IMR-90 (cell line): ENCODE results near the gene RNF182. TPM values are rescaled to one million over a fixed set of nuclear protein-coding genes. Genes with fewer than 3 reads are reported as not detected.

Experiments
- ATAC-seq: fragments of 200-7000 bp; cut with Tn5 transposase; 2 replicates; pipeline ENCODE4 v1.9.1; 2020; ENCODE audit warnings: low read depth, mild to moderate bottlenecking, moderate library complexity
- BruUV-seq: library from RNA; stranded (reverse); fragments of 400-500 nt; replicated peaks from 2 replicates; lab custom pipeline; 2021; lab: Mats Ljungman, UMichigan
- CTCF ChIA-PET: fragments of 300-600 bp; formaldehyde crosslinking; extraction: SDS; loops from one replicate; lab custom pipeline; 2021; ENCODE audit warnings: antibody characterized with exemption; lab: Yijun Ruan, JAX
- POLR2A ChIA-PET: fragments of 300-600 bp; sonication (Branson Sonifier 250); formaldehyde crosslinking; loops from one replicate; lab custom pipeline; 2022; ENCODE audit warnings: antibody characterized with exemption; ENCODE audit not compliant: unreplicated experiment; lab: Charles Lee
- DNase-seq: peaks from one replicate; pipeline ENCODE4 v3.0.0; 2013
- H2AFZ ChIP-seq: replicated peaks from 2 replicates; pipeline ENCODE3; 2013; ENCODE audit warnings: low read length, mild to moderate bottlenecking; ENCODE audit not compliant: poor library complexity
- H2AK5ac ChIP-seq: 2 replicates; pipeline ENCODE4 v1.6.1; 2013; ENCODE audit warnings: low read depth, low read length, inconsistent platforms
- H2AK9ac ChIP-seq: replicated peaks from 2 replicates; pipeline ENCODE3; 2013; ENCODE audit warnings: mild to moderate bottlenecking, low read depth, low read length, moderate library complexity; ENCODE audit not compliant: poor library complexity
- H2BK120ac ChIP-seq: 2 replicates; pipeline ENCODE4 v1.6.1; 2013; ENCODE audit warnings: low read depth, low read length, inconsistent platforms
- H2BK15ac ChIP-seq: 3 replicates; pipeline ENCODE4 v1.6.1; 2013; ENCODE audit warnings: low read depth, low read length, inconsistent platforms
- H2BK20ac ChIP-seq: 2 replicates; pipeline ENCODE4 v1.6.1; 2013; ENCODE audit warnings: low read depth, mild to moderate bottlenecking, inconsistent platforms, low read length, moderate library complexity
- H2BK5ac ChIP-seq: 2 replicates; pipeline ENCODE4 v1.6.1; 2013; ENCODE audit warnings: mild to moderate bottlenecking, low read depth, low read length, inconsistent platforms; ENCODE audit not compliant: poor library complexity, severe bottlenecking
- H3K14ac ChIP-seq: replicated peaks from 2 replicates; pipeline ENCODE4 v1.6.1; 2013; ENCODE audit warnings: low read depth, low read length, inconsistent platforms
- H3K18ac ChIP-seq: 2 replicates; pipeline ENCODE4 v1.6.1; 2013; ENCODE audit warnings: low read depth, low read length, control low read depth
- H3K23ac ChIP-seq: 2 replicates; pipeline ENCODE4 v1.6.1; 2013; ENCODE audit warnings: low read depth, low read length, inconsistent platforms
- H3K27ac ChIP-seq: 2 replicates; pipeline ENCODE4 v1.5.1; 2013; ENCODE audit warnings: mild to moderate bottlenecking, control low read depth, low read length; ENCODE audit not compliant: insufficient read depth
- H3K27me3 ChIP-seq: 2 replicates; pipeline ENCODE4 v1.6.1; 2013; ENCODE audit warnings: low read length; ENCODE audit not compliant: control insufficient read depth, insufficient read depth
- H3K36me3 ChIP-seq: 2 replicates; pipeline ENCODE4 v1.6.1; 2013; ENCODE audit warnings: low read length, mixed read lengths; ENCODE audit not compliant: control insufficient read depth, insufficient read depth
- H3K4ac ChIP-seq: 2 replicates; pipeline ENCODE4 v1.6.1; 2013; ENCODE audit warnings: low read depth, low read length, inconsistent platforms
- H3K4me1 ChIP-seq: 2 replicates; pipeline ENCODE4 v1.6.1; 2013; ENCODE audit warnings: low read length, mixed read lengths; ENCODE audit not compliant: control insufficient read depth, insufficient read depth
- H3K4me2 ChIP-seq: 2 replicates; pipeline ENCODE4 v1.6.1; 2013; ENCODE audit warnings: low read depth, mild to moderate bottlenecking, control low read depth, low read length, moderate library complexity
- H3K4me3 ChIP-seq: 2 replicates; pipeline ENCODE4 v1.5.1; 2013; ENCODE audit warnings: low read depth, mild to moderate bottlenecking, control low read depth, low read length, moderate library complexity; ENCODE audit not compliant: insufficient read depth
- H3K56ac ChIP-seq: 2 replicates; pipeline ENCODE4 v1.6.1; 2013; ENCODE audit warnings: low read length, inconsistent platforms; ENCODE audit not compliant: insufficient read depth; ENCODE audit errors: extremely low read depth
- H3K79me1 ChIP-seq, 2 experiments: 2 replicates each; pipeline ENCODE4 v1.6.1; 2013; ENCODE audit warnings: low read length in 2 of 2, inconsistent platforms in 1 of 2, low read depth in 1 of 2
- H3K9ac ChIP-seq: 2 replicates; pipeline ENCODE4 v1.6.1; 2013; ENCODE audit warnings: low read depth, low read length, control low read depth
- H3K9me1 ChIP-seq: 2 replicates; pipeline ENCODE4 v1.6.1; 2013; ENCODE audit warnings: low read length, inconsistent platforms; ENCODE audit not compliant: insufficient read depth
- H3K9me3 ChIP-seq: 2 replicates; pipeline ENCODE4 v1.6.1; 2013; ENCODE audit warnings: low read length; ENCODE audit not compliant: control insufficient read depth, insufficient read depth
- H4K20me1 ChIP-seq: 2 replicates; pipeline ENCODE4 v1.6.1; 2013; ENCODE audit warnings: low read length, inconsistent platforms; ENCODE audit not compliant: insufficient read depth
- H4K5ac ChIP-seq: 2 replicates; pipeline ENCODE4 v1.6.1; 2013; ENCODE audit warnings: mild to moderate bottlenecking, low read depth, low read length, control low read depth
- H4K8ac ChIP-seq, 2 experiments: 2 replicates each; pipeline ENCODE4 v1.6.1; 2013; ENCODE audit warnings: low read depth in 2 of 2, low read length in 2 of 2, control low read depth in 1 of 2, inconsistent platforms in 1 of 2
- H4K91ac ChIP-seq: 2 replicates; pipeline ENCODE4 v1.6.1; 2013; ENCODE audit warnings: low read depth, low read length, inconsistent platforms; ENCODE audit not compliant: insufficient read depth
- BHLHE40 ChIP-seq: fragments of 150-350 bp; IDR thresholded peaks from 2 replicates; pipeline ENCODE4 v1.6.1; 2016; ENCODE audit warnings: mild to moderate bottlenecking, low read depth, low read length
- CTCF ChIP-seq: conservative IDR thresholded peaks from 2 replicates; pipeline ENCODE4 v1.5.1; 2012; ENCODE audit warnings: mild to moderate bottlenecking, low read depth, low read length, improper control_type of control experiment
- POLR2A ChIP-seq: IDR thresholded peaks from 2 replicates; pipeline ENCODE4 v1.6.1; 2012; ENCODE audit warnings: mild to moderate bottlenecking, low read depth, low read length
- SMC3 ChIP-seq: fragments of 150-350 bp; IDR thresholded peaks from 2 replicates; pipeline ENCODE4 v1.6.1; 2016; ENCODE audit warnings: low read depth, mild to moderate bottlenecking, antibody characterized with exemption, low read length, moderate library complexity
- WGBS, 2 experiments: methylation state at CpG; one replicate each; pipeline versions ENCODE4 v1.1.5 to v1.1.7; 2013; ENCODE audit warnings: missing lambda C conversion rate in 2 of 2; ENCODE audit not compliant: insufficient read length in 1 of 2; ENCODE audit errors: extremely low coverage in 2 of 2; 5-methylcytosine and 5-hydroxymethylcytosine counted together
- dilution Hi-C: fragments of 300-500 bp; cut with HindIII; formaldehyde crosslinking; loops from one replicate; pipeline ENCODE4 v1.14.3; 2018; ENCODE audit warnings: low sequenced_read_pairs; ENCODE audit not compliant: unreplicated experiment
- in situ Hi-C: fragments of 300-500 bp; cut with MboI; formaldehyde crosslinking; loops from 3 replicates; pipeline ENCODE4 v1.14.3; 2019; ENCODE audit warnings: low sequenced_read_pairs, inconsistent platforms, mixed read lengths
- intact Hi-C: fragments of 100-400 bp; cut with micrococcal nuclease; formaldehyde crosslinking; loops from 2 replicates; pipeline ENCODE4 v1.10.0; 2022
- polyA plus RNA-seq, 3 experiments: library from polyadenylated mRNA; depleted of rRNA; stranded (reverse); fragments of >200 nt; gene quantifications; 2 replicates each; pipeline ENCODE4 v1.2.3, GENCODE V29; 2012; ENCODE audit warnings: low replicate concordance in 1 of 3
- total RNA-seq: library from RNA; depleted of rRNA; stranded (reverse); fragments of >200 nt; gene quantifications from 2 replicates; pipeline ENCODE4 v1.2.3, GENCODE V29; 2012

Gene RNF182
- total and polyA plus RNA-seq, 2 of the 4 experiments (the other 2 are of a cell fraction): 4.1 to 9.1 TPM

- intact Hi-C loops: no loop called here
- Histone ChIP-seq H3K18ac (no peak overlapping the region), H3K4me1 (peaks cover 2% of the 10 kb centered on the region; the same call in 1 of the 2 replicates), H2BK15ac (no peak overlapping the region), H3K4me3 (no peak overlapping the region), H2AK5ac (no peak overlapping the region), H4K20me1 (no peaks in the 10 kb centered on the region), H2BK120ac (no peak overlapping the region), H4K91ac (no peak overlapping the region), H2BK20ac (no peak overlapping the region), H3K56ac (no peak overlapping the region), H3K27ac (no peak overlapping the region), H3K4me2 (no peak overlapping the region), H3K14ac (no peak overlapping the region), H3K9me1 (no peaks in the 10 kb centered on the region), H4K5ac (no peak overlapping the region), H3K27me3 (no peaks in the 10 kb centered on the region), H2BK5ac (no peak overlapping the region), H3K9me3 (no peaks in the 10 kb centered on the region), H2AFZ (no peak overlapping the region), H4K8ac (no peak overlapping the region), H3K23ac (no peak overlapping the region), H3K4ac (no peak overlapping the region), H3K79me1 (no peaks in the 10 kb centered on the region), H2AK9ac (no peak overlapping the region), H3K9ac (no peak overlapping the region), H3K36me3 (no peaks in the 10 kb centered on the region)
- in situ Hi-C loops: no loop called here
- no TSS peak for BruUV-seq
- ATAC-seq (no peak), DNase-seq (no peak)
- TF ChIP-seq POLR2A (no peak), BHLHE40 (no peak), SMC3 (no peak), CTCF (no peak)
- POLR2A ChIA-PET: no interaction called here
- WGBS, 2 experiments: 97% methylated on average over 5 of the region's 9 CpGs; no CpG with 5 or more reads in 1 of the 2 experiments
- dilution Hi-C loops: no loop called here
- CTCF ChIA-PET: no interaction called here
Measured at GRCh38 chr6:14004258-14004657, 79.5 kb downstream of the RNF182 start.
